H1 (cell line): ENCODE results near the gene SP5. TPM values are rescaled to one million over a fixed set of nuclear protein-coding genes. Genes with fewer than 3 reads are reported as not detected.

Experiments
- CTCF ChIA-PET: fragments of 300-600 bp; sonication (Branson Sonifier 250); formaldehyde crosslinking; loops from one replicate; lab custom pipeline; 2021; ENCODE audit not compliant: partially characterized antibody; lab: Charles Lee
- POLR2A ChIA-PET: fragments of 300-600 bp; sonication (Branson Sonifier 250); formaldehyde crosslinking; loops from one replicate; lab custom pipeline; 2021; ENCODE audit warnings: inconsistent platforms; ENCODE audit not compliant: partially characterized antibody; lab: Charles Lee
- DNase-seq, 2 experiments: peaks; one replicate each; pipeline versions ENCODE4 v3.0.0 to v3.0.0-alpha.2; 2010 to 2022; ENCODE audit warnings: low spot score in 2 of 2, low read depth in 1 of 2, mixed read lengths in 1 of 2
- FAIRE-seq: peaks from 2 replicates; lab custom pipeline; 2011; peaks lifted over from hg19 to GRCh38; lab: Jason Lieb, UNC
- H2AFZ ChIP-seq: 2 replicates; pipeline ENCODE4 v1.8.1; 2012; ENCODE audit warnings: low read length, inconsistent platforms
- H2AK5ac ChIP-seq: 2 replicates; pipeline ENCODE4 v1.6.1; 2013; ENCODE audit warnings: low read depth, low read length
- H2BK120ac ChIP-seq: replicated peaks from 2 replicates; pipeline ENCODE3; 2013; ENCODE audit warnings: low read depth, low read length, inconsistent platforms
- H2BK12ac ChIP-seq: 2 replicates; pipeline ENCODE4 v1.6.1; 2013; ENCODE audit warnings: low read depth, low read length
- H2BK15ac ChIP-seq: 2 replicates; pipeline ENCODE4 v1.6.1; 2013; ENCODE audit warnings: low read length
- H2BK20ac ChIP-seq: 2 replicates; pipeline ENCODE4 v1.6.1; 2013; ENCODE audit warnings: low read length
- H2BK5ac ChIP-seq: 2 replicates; pipeline ENCODE4 v1.6.1; 2013; ENCODE audit warnings: low read depth, low read length
- H3K14ac ChIP-seq: 2 replicates; pipeline ENCODE4 v1.6.1; 2013; ENCODE audit warnings: inconsistent platforms; ENCODE audit not compliant: insufficient read length
- H3K18ac ChIP-seq: 2 replicates; pipeline ENCODE4 v1.6.1; 2013; ENCODE audit warnings: low read length; ENCODE audit errors: extremely low read depth
- H3K23ac ChIP-seq: 2 replicates; pipeline ENCODE4 v1.6.1; 2013; ENCODE audit warnings: inconsistent platforms; ENCODE audit not compliant: insufficient read length
- H3K23me2 ChIP-seq: 2 replicates; pipeline ENCODE4 v1.6.1; 2013; ENCODE audit warnings: low read depth, low read length
- H3K27ac ChIP-seq: 2 replicates; pipeline ENCODE4 v1.6.1; 2011; ENCODE audit warnings: low read depth, low read length, inconsistent platforms
- H3K27me3 ChIP-seq, 4 experiments: replicated peaks in 1 of 4; 1 replicate in 1 of 4; 2 replicates in 3 of 4; pipeline versions ENCODE4 v1.6.1 to v1.8.1; 2011 to 2013; ENCODE audit warnings: low read length in 3 of 4, mild to moderate bottlenecking in 3 of 4, inconsistent platforms in 2 of 4, mixed read lengths in 2 of 4, moderate library complexity in 1 of 4; ENCODE audit not compliant: control insufficient read depth in 3 of 4, insufficient read depth in 3 of 4; ENCODE audit errors: extremely low read depth in 1 of 4
- H3K36me3 ChIP-seq, 4 experiments: 2 replicates each; pipeline versions ENCODE4 v1.6.1 to v1.8.1; 2011 to 2013; ENCODE audit warnings: mild to moderate bottlenecking in 4 of 4, low read length in 3 of 4, moderate library complexity in 2 of 4, control low read depth in 1 of 4, inconsistent platforms in 1 of 4; ENCODE audit not compliant: insufficient read depth in 4 of 4, control insufficient read depth in 2 of 4
- H3K4ac ChIP-seq: replicated peaks from 2 replicates; pipeline ENCODE3; 2013; ENCODE audit warnings: low read length, low read depth, mixed read lengths, inconsistent platforms; ENCODE audit not compliant: insufficient read length
- H3K4me1 ChIP-seq, 4 experiments: replicated peaks in 1 of 4; 1 replicate in 1 of 4; 2 replicates in 3 of 4; pipeline versions ENCODE4 v1.6.1 to v1.8.1; 2011 to 2013; ENCODE audit warnings: low read length in 3 of 4, inconsistent platforms in 2 of 4, mixed read lengths in 1 of 4; ENCODE audit not compliant: insufficient read depth in 4 of 4, control insufficient read depth in 3 of 4
- H3K4me2 ChIP-seq, 2 experiments: 2 replicates each; pipeline versions ENCODE4 v1.6.1 to v1.8.1; 2011 to 2013; ENCODE audit warnings: low read depth in 2 of 2, low read length in 2 of 2, control low read depth in 1 of 2, inconsistent platforms in 1 of 2, mild to moderate bottlenecking in 1 of 2; ENCODE audit not compliant: insufficient read depth in 1 of 2
- H3K4me3 ChIP-seq, 4 experiments: fragments of 200-600, 300-600 bp in 1 of 4; sonication (generic), shearing (Covaris generic), sonication (Bioruptor Twin) in 1 of 4; 2 replicates each; pipeline versions ENCODE4 v1.5.1 to v1.8.1; 2011 to 2016; ENCODE audit warnings: low read length in 4 of 4, low read depth in 3 of 4, control low read depth in 2 of 4, inconsistent platforms in 2 of 4, mild to moderate bottlenecking in 2 of 4, mixed read lengths in 1 of 4, moderate library complexity in 1 of 4; ENCODE audit not compliant: insufficient read depth in 2 of 4; ENCODE audit errors: extremely low read depth in 1 of 4
- H3K56ac ChIP-seq: replicated peaks from 2 replicates; pipeline ENCODE3; 2013; ENCODE audit warnings: low read depth, mild to moderate bottlenecking, mixed read lengths, low read length, inconsistent platforms; ENCODE audit not compliant: insufficient read length
- H3K79me1 ChIP-seq: 2 replicates; pipeline ENCODE4 v1.6.1; 2013; ENCODE audit warnings: low read depth, low read length, control low read depth
- H3K79me2 ChIP-seq, 2 experiments: 2 replicates each; pipeline versions ENCODE4 v1.6.1 to v1.8.1; 2012 to 2013; ENCODE audit warnings: low read length in 2 of 2, mild to moderate bottlenecking in 2 of 2, inconsistent platforms in 1 of 2; ENCODE audit not compliant: insufficient read depth in 2 of 2, control insufficient read depth in 1 of 2
- H3K9ac ChIP-seq, 4 experiments: replicated peaks in 1 of 4; 1 replicate in 1 of 4; 2 replicates in 3 of 4; pipeline versions ENCODE4 v1.6.1 to v1.8.1; 2011 to 2013; ENCODE audit warnings: low read depth in 3 of 4, low read length in 3 of 4, control low read depth in 2 of 4, mild to moderate bottlenecking in 2 of 4, moderate library complexity in 2 of 4, inconsistent platforms in 1 of 4; ENCODE audit errors: extremely low read depth in 1 of 4
- H3K9me3 ChIP-seq, 2 experiments: 2 replicates each; pipeline versions ENCODE4 v1.6.1 to v1.8.1; 2012 to 2013; ENCODE audit warnings: mild to moderate bottlenecking in 2 of 2, moderate library complexity in 2 of 2, control low read depth in 1 of 2, inconsistent platforms in 1 of 2, low read depth in 1 of 2, low read length in 1 of 2, mixed read lengths in 1 of 2; ENCODE audit not compliant: insufficient read depth in 2 of 2
- H4K20me1 ChIP-seq, 2 experiments: replicated peaks in 1 of 2; 2 replicates each; pipeline versions ENCODE3 to v1.8.1; 2011 to 2013; ENCODE audit warnings: inconsistent platforms in 2 of 2, low read length in 2 of 2, mild to moderate bottlenecking in 1 of 2; ENCODE audit not compliant: insufficient read depth in 2 of 2, control insufficient read depth in 1 of 2
- H4K5ac ChIP-seq: 2 replicates; pipeline ENCODE4 v1.6.1; 2013; ENCODE audit warnings: low read length, low read depth, mixed read lengths, inconsistent platforms; ENCODE audit not compliant: insufficient read length
- H4K8ac ChIP-seq: 2 replicates; pipeline ENCODE4 v1.8.0; 2013; ENCODE audit warnings: mild to moderate bottlenecking, moderate library complexity, low read length, inconsistent platforms; ENCODE audit not compliant: insufficient read depth; ENCODE audit errors: extremely low read depth
- H4K91ac ChIP-seq: replicated peaks from 2 replicates; pipeline ENCODE3; 2013; ENCODE audit warnings: low read length, mixed read lengths, inconsistent platforms; ENCODE audit not compliant: insufficient read length
- CBX5 ChIP-seq: fragments of 300-800, 300-1000 bp; sonication (generic); IDR thresholded peaks from 2 replicates; pipeline ENCODE4 v1.7.1; 2016; ENCODE audit warnings: antibody characterized with exemption, low read length, low read depth
- CTCF ChIP-seq, 3 experiments: IDR thresholded peaks; 1 replicate in 2 of 3; 2 replicates in 1 of 3; pipeline versions ENCODE4 v1.5.1 to v1.6.1; 2011; ENCODE audit warnings: low read length in 3 of 3, mild to moderate bottlenecking in 3 of 3, inconsistent platforms in 2 of 3, low read depth in 1 of 3, moderate library complexity in 1 of 3; ENCODE audit not compliant: insufficient read depth in 1 of 3; ENCODE audit errors: control extremely low read depth in 1 of 3
- GABPA ChIP-seq: IDR thresholded peaks from 2 replicates; pipeline ENCODE4 v1.6.1; 2011; ENCODE audit warnings: mild to moderate bottlenecking, low read length, moderate library complexity, borderline replicate concordance; ENCODE audit not compliant: insufficient read depth
- WGBS, 2 experiments: shearing (Covaris generic) in 1 of 2; methylation state at CpG; one replicate each; pipeline versions ENCODE4 v1.1.6 to v1.1.7; 2013 to 2015; ENCODE audit warnings: low lambda C conversion rate in 2 of 2, mixed read lengths in 2 of 2, inconsistent platforms in 1 of 2, low coverage in 1 of 2, missing lambda C conversion rate in 1 of 2; ENCODE audit not compliant: insufficient replicate concordance in 2 of 2, insufficient coverage in 1 of 2, insufficient read length in 1 of 2; ENCODE audit errors: extremely low coverage in 1 of 2, missing lambda C conversion rate in 1 of 2; 5-methylcytosine and 5-hydroxymethylcytosine counted together
- polyA plus RNA-seq, 7 experiments: library from polyadenylated mRNA; depleted of rRNA in 3 of 7; stranded (reverse) in 5 of 7; unstranded in 2 of 7; fragments of >200 nt in 5 of 7; fragments of 200-250 nt in 2 of 7; gene quantifications; 1 replicate in 5 of 7; 2 replicates in 1 of 7; 4 replicates in 1 of 7; pipeline versions ENCODE4 v1.2.1 to v1.2.3, GENCODE V29; 2011 to 2013; ENCODE audit warnings: missing spikeins in 2 of 7, mixed read lengths in 2 of 7
- total RNA-seq: library from RNA; stranded (reverse); fragmentation: NEBNext Ultra II Directional; extraction: Animal tissue kit (Norgen Biotek cat#: 25700); gene quantifications from 2 replicates; pipeline ENCODE4 v1.2.1, GENCODE V29; 2021

SP5 gene
- total and polyA plus RNA-seq, 2 of the 8 experiments (the other 6 are each of a cell fraction or from before 2014, with no cell fraction given): 0.17 TPM; not detected in 1

- peak overlapping the region; percentile 36; the same call in 1 of the 2 replicates for H2BK5ac ChIP-seq
- ChIA-PET CTCF (interaction anchor here (0.7 to 2.0 kb wide), 11 partner anchors 10 to 350 kb away, joined by 3 to 14 read pairs (median 3); partner anchors contain the start of genes GAD1 and SP5), POLR2A (interaction anchor here (0.6 to 0.7 kb wide), 2 partner anchors 24 to 1707 kb away, joined by 3 read pairs; no protein-coding TSS in a partner anchor)
- no peak overlapping the region for H3K56ac ChIP-seq
- 35% methylated on average over 2 of the region's 2 CpGs; no CpG with 5 or more reads in 1 of the 2 experiments for WGBS, 2 experiments
- H2BK20ac ChIP-seq: 0 out of 2 replicates have a peak overlapping the region, but pooled peaks have one; percentile 55
- peaks cover 0 to 9% (median 5%) of the 10 kb centered on the region in 4 experiments; a peak in 4 of 7 replicates for H3K4me1 ChIP-seq
- H3K4me3 ChIP-seq: peak overlapping the region in 1 of 4 experiments; percentile 35; a peak in 1 of 8 replicates
- no peak overlapping the region for H3K14ac ChIP-seq
- no peaks in the 10 kb centered on the region for H3K9me3 ChIP-seq
- no peak overlapping the region for H2AFZ ChIP-seq
- H4K20me1 ChIP-seq: no peaks in the 10 kb centered on the region
- no peak overlapping the region for H3K4ac ChIP-seq
- H3K27me3 ChIP-seq: no peaks in the 10 kb centered on the region
- no peak overlapping the region for H2BK15ac ChIP-seq
- no peaks in the 10 kb centered on the region for H3K79me1 ChIP-seq
- no peak overlapping the region for H4K8ac ChIP-seq
- H3K36me3 ChIP-seq: no peaks in the 10 kb centered on the region
- no peaks in the 10 kb centered on the region for H3K79me2 ChIP-seq
- no peak overlapping the region for H2AK5ac ChIP-seq
- no peak for DNase-seq
- peak; percentile 94 for FAIRE-seq
- H3K23me2 ChIP-seq: no peaks in the 10 kb centered on the region
- H3K23ac ChIP-seq: no peak overlapping the region
- no peak overlapping the region for H4K5ac ChIP-seq
- H3K27ac ChIP-seq: no peak overlapping the region
- no peak overlapping the region for H2BK12ac ChIP-seq
- no peak overlapping the region; the same call in 1 of the 2 replicates for H3K18ac ChIP-seq
- no peak overlapping the region for H4K91ac ChIP-seq
- H2BK120ac ChIP-seq: no peak overlapping the region
- H3K4me2 ChIP-seq: peak overlapping the region; percentile 50 to 61; a peak in 3 of 4 replicates
- no peak overlapping the region for H3K9ac ChIP-seq
- TF ChIP-seq GABPA (no peak), CTCF (IDR thresholded peaks at IDR 0.05; ENCODE audit: control extremely low read depth in 1 of 3, insufficient read depth in 1 of 3, low read depth in 1 of 3, low read length in 3 of 3) (no peak), CBX5 (no peak)
Measured at GRCh38 chr2:170680172-170680941, 34.8 kb upstream of the SP5 start.
